IMR-90 (cell line): ENCODE data around the gene SHROOM3. TPM values are rescaled to one million over a fixed set of nuclear protein-coding genes. Genes with fewer than 3 reads are reported as not detected.

Source experiments
- ATAC-seq: fragments of 200-7000 bp; cut with Tn5 transposase; 2 replicates; pipeline ENCODE4 v1.9.1; 2020; ENCODE audit warnings: low read depth, mild to moderate bottlenecking, moderate library complexity
- BruUV-seq: library from RNA; stranded (reverse); fragments of 400-500 nt; replicated peaks from 2 replicates; lab custom pipeline; 2021; lab: Mats Ljungman, UMichigan
- CTCF ChIA-PET: fragments of 300-600 bp; formaldehyde crosslinking; extraction: SDS; loops from one replicate; lab custom pipeline; 2021; ENCODE audit warnings: antibody characterized with exemption; lab: Yijun Ruan, JAX
- POLR2A ChIA-PET: fragments of 300-600 bp; sonication (Branson Sonifier 250); formaldehyde crosslinking; loops from one replicate; lab custom pipeline; 2022; ENCODE audit warnings: antibody characterized with exemption; ENCODE audit not compliant: unreplicated experiment; lab: Charles Lee
- DNase-seq: peaks from one replicate; pipeline ENCODE4 v3.0.0; 2013
- H2AFZ ChIP-seq: replicated peaks from 2 replicates; pipeline ENCODE3; 2013; ENCODE audit warnings: low read length, mild to moderate bottlenecking; ENCODE audit not compliant: poor library complexity
- H2AK5ac ChIP-seq: 2 replicates; pipeline ENCODE4 v1.6.1; 2013; ENCODE audit warnings: low read depth, low read length, inconsistent platforms
- H2AK9ac ChIP-seq: replicated peaks from 2 replicates; pipeline ENCODE3; 2013; ENCODE audit warnings: mild to moderate bottlenecking, low read depth, low read length, moderate library complexity; ENCODE audit not compliant: poor library complexity
- H2BK120ac ChIP-seq: 2 replicates; pipeline ENCODE4 v1.6.1; 2013; ENCODE audit warnings: low read depth, low read length, inconsistent platforms
- H2BK15ac ChIP-seq: 3 replicates; pipeline ENCODE4 v1.6.1; 2013; ENCODE audit warnings: low read depth, low read length, inconsistent platforms
- H2BK20ac ChIP-seq: 2 replicates; pipeline ENCODE4 v1.6.1; 2013; ENCODE audit warnings: low read depth, mild to moderate bottlenecking, inconsistent platforms, low read length, moderate library complexity
- H2BK5ac ChIP-seq: 2 replicates; pipeline ENCODE4 v1.6.1; 2013; ENCODE audit warnings: mild to moderate bottlenecking, low read depth, low read length, inconsistent platforms; ENCODE audit not compliant: poor library complexity, severe bottlenecking
- H3K14ac ChIP-seq: replicated peaks from 2 replicates; pipeline ENCODE4 v1.6.1; 2013; ENCODE audit warnings: low read depth, low read length, inconsistent platforms
- H3K18ac ChIP-seq: 2 replicates; pipeline ENCODE4 v1.6.1; 2013; ENCODE audit warnings: low read depth, low read length, control low read depth
- H3K23ac ChIP-seq: 2 replicates; pipeline ENCODE4 v1.6.1; 2013; ENCODE audit warnings: low read depth, low read length, inconsistent platforms
- H3K27ac ChIP-seq: 2 replicates; pipeline ENCODE4 v1.5.1; 2013; ENCODE audit warnings: mild to moderate bottlenecking, control low read depth, low read length; ENCODE audit not compliant: insufficient read depth
- H3K27me3 ChIP-seq: 2 replicates; pipeline ENCODE4 v1.6.1; 2013; ENCODE audit warnings: low read length; ENCODE audit not compliant: control insufficient read depth, insufficient read depth
- H3K36me3 ChIP-seq: 2 replicates; pipeline ENCODE4 v1.6.1; 2013; ENCODE audit warnings: low read length, mixed read lengths; ENCODE audit not compliant: control insufficient read depth, insufficient read depth
- H3K4ac ChIP-seq: 2 replicates; pipeline ENCODE4 v1.6.1; 2013; ENCODE audit warnings: low read depth, low read length, inconsistent platforms
- H3K4me1 ChIP-seq: 2 replicates; pipeline ENCODE4 v1.6.1; 2013; ENCODE audit warnings: low read length, mixed read lengths; ENCODE audit not compliant: control insufficient read depth, insufficient read depth
- H3K4me2 ChIP-seq: 2 replicates; pipeline ENCODE4 v1.6.1; 2013; ENCODE audit warnings: low read depth, mild to moderate bottlenecking, control low read depth, low read length, moderate library complexity
- H3K4me3 ChIP-seq: 2 replicates; pipeline ENCODE4 v1.5.1; 2013; ENCODE audit warnings: low read depth, mild to moderate bottlenecking, control low read depth, low read length, moderate library complexity; ENCODE audit not compliant: insufficient read depth
- H3K56ac ChIP-seq: 2 replicates; pipeline ENCODE4 v1.6.1; 2013; ENCODE audit warnings: low read length, inconsistent platforms; ENCODE audit not compliant: insufficient read depth; ENCODE audit errors: extremely low read depth
- H3K79me1 ChIP-seq, 2 experiments: 2 replicates each; pipeline ENCODE4 v1.6.1; 2013; ENCODE audit warnings: low read length in 2 of 2, inconsistent platforms in 1 of 2, low read depth in 1 of 2
- H3K9ac ChIP-seq: 2 replicates; pipeline ENCODE4 v1.6.1; 2013; ENCODE audit warnings: low read depth, low read length, control low read depth
- H3K9me1 ChIP-seq: 2 replicates; pipeline ENCODE4 v1.6.1; 2013; ENCODE audit warnings: low read length, inconsistent platforms; ENCODE audit not compliant: insufficient read depth
- H3K9me3 ChIP-seq: 2 replicates; pipeline ENCODE4 v1.6.1; 2013; ENCODE audit warnings: low read length; ENCODE audit not compliant: control insufficient read depth, insufficient read depth
- H4K20me1 ChIP-seq: 2 replicates; pipeline ENCODE4 v1.6.1; 2013; ENCODE audit warnings: low read length, inconsistent platforms; ENCODE audit not compliant: insufficient read depth
- H4K5ac ChIP-seq: 2 replicates; pipeline ENCODE4 v1.6.1; 2013; ENCODE audit warnings: mild to moderate bottlenecking, low read depth, low read length, control low read depth
- H4K8ac ChIP-seq, 2 experiments: 2 replicates each; pipeline ENCODE4 v1.6.1; 2013; ENCODE audit warnings: low read depth in 2 of 2, low read length in 2 of 2, control low read depth in 1 of 2, inconsistent platforms in 1 of 2
- H4K91ac ChIP-seq: 2 replicates; pipeline ENCODE4 v1.6.1; 2013; ENCODE audit warnings: low read depth, low read length, inconsistent platforms; ENCODE audit not compliant: insufficient read depth
- BHLHE40 ChIP-seq: fragments of 150-350 bp; IDR thresholded peaks from 2 replicates; pipeline ENCODE4 v1.6.1; 2016; ENCODE audit warnings: mild to moderate bottlenecking, low read depth, low read length
- MAZ ChIP-seq: IDR thresholded peaks from 2 replicates; pipeline ENCODE4 v1.6.1; 2012; ENCODE audit warnings: low read depth, mild to moderate bottlenecking, low read length, improper control_type of control experiment, moderate library complexity, borderline replicate concordance
- MXI1 ChIP-seq: IDR thresholded peaks from 2 replicates; pipeline ENCODE4 v1.6.1; 2012; ENCODE audit warnings: low read depth, mild to moderate bottlenecking, low read length, moderate library complexity, borderline replicate concordance
- RAD21 ChIP-seq: IDR thresholded peaks from 2 replicates; pipeline ENCODE4 v1.6.1; 2012; ENCODE audit warnings: low read length, improper control_type of control experiment
- WGBS, 2 experiments: methylation state at CpG; one replicate each; pipeline versions ENCODE4 v1.1.5 to v1.1.7; 2013; ENCODE audit warnings: missing lambda C conversion rate in 2 of 2; ENCODE audit not compliant: insufficient read length in 1 of 2; ENCODE audit errors: extremely low coverage in 2 of 2; 5-methylcytosine and 5-hydroxymethylcytosine counted together
- dilution Hi-C: fragments of 300-500 bp; cut with HindIII; formaldehyde crosslinking; loops from one replicate; pipeline ENCODE4 v1.14.3; 2018; ENCODE audit warnings: low sequenced_read_pairs; ENCODE audit not compliant: unreplicated experiment
- in situ Hi-C: fragments of 300-500 bp; cut with MboI; formaldehyde crosslinking; loops from 3 replicates; pipeline ENCODE4 v1.14.3; 2019; ENCODE audit warnings: low sequenced_read_pairs, inconsistent platforms, mixed read lengths
- intact Hi-C: fragments of 100-400 bp; cut with micrococcal nuclease; formaldehyde crosslinking; loops from 2 replicates; pipeline ENCODE4 v1.10.0; 2022
- polyA plus RNA-seq, 3 experiments: library from polyadenylated mRNA; depleted of rRNA; stranded (reverse); fragments of >200 nt; gene quantifications; 2 replicates each; pipeline ENCODE4 v1.2.3, GENCODE V29; 2012; ENCODE audit warnings: low replicate concordance in 1 of 3
- total RNA-seq: library from RNA; depleted of rRNA; stranded (reverse); fragments of >200 nt; gene quantifications from 2 replicates; pipeline ENCODE4 v1.2.3, GENCODE V29; 2012
- TF ChIP-seq, protein P1 (sequence below): fragments of 150-350 bp; IDR thresholded peaks from 2 replicates; pipeline ENCODE4 v1.6.1; 2017; ENCODE audit warnings: mild to moderate bottlenecking, antibody characterized with exemption, low read length, low read depth
- TF ChIP-seq, protein P2 (sequence below): fragments of 150-350 bp; IDR thresholded peaks from 2 replicates; pipeline ENCODE4 v1.6.1; 2016; ENCODE audit warnings: low read depth, mild to moderate bottlenecking, low read length, moderate library complexity, borderline replicate concordance
- TF ChIP-seq, protein P3 (sequence below): conservative IDR thresholded peaks from 2 replicates; pipeline ENCODE4 v1.5.1; 2012; ENCODE audit warnings: mild to moderate bottlenecking, low read depth, low read length, improper control_type of control experiment

Gene SHROOM3
- total and polyA plus RNA-seq, 2 of the 4 experiments (the other 2 are of a cell fraction): 10.8 to 19.5 TPM

DNA sequence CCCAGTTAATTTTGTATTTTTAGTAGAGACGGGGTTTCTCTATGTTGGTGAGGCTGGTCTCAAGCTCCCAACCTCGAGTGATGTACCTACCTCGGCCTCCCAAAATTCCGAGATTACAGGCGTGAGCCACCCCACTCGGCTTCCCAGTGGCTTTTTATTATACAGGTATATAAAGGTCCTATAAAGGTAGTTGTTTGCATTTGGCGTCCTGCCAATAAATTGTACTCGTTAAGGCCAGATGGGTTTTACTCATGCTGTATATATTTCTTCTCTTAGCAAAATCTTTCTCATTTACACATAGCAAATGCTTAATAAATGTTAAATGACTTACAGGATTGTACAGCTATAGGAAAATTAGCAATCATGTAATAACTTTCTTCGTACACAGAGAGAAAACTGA, 6.9 kb downstream of the SHROOM3 start:
- Histone ChIP-seq H3K4me2 (no peak overlapping the region), H3K27me3 (peaks cover 27% of the 10 kb centered on the region), H3K14ac (no peak overlapping the region), H3K18ac (no peak overlapping the region), H3K27ac (no peak overlapping the region), H3K9me1 (no peaks in the 10 kb centered on the region), H2BK120ac (no peak overlapping the region), H4K91ac (no peak overlapping the region), H2BK15ac (no peak overlapping the region), H2BK5ac (no peak overlapping the region), H3K79me1 (no peaks in the 10 kb centered on the region), H2AK5ac (no peak overlapping the region), H3K4ac (no peak overlapping the region), H3K4me3 (no peak overlapping the region), H3K9ac (no peak overlapping the region), H3K36me3 (no peaks in the 10 kb centered on the region), H3K9me3 (peaks cover 4% of the 10 kb centered on the region), H3K56ac (no peak overlapping the region), H2BK20ac (no peak overlapping the region), H2AK9ac (no peak overlapping the region), H3K4me1 (no peaks in the 10 kb centered on the region), H4K20me1 (no peaks in the 10 kb centered on the region), H2AFZ (no peak overlapping the region), H4K5ac (no peak overlapping the region), H3K23ac (no peak overlapping the region), H4K8ac (no peak overlapping the region)
- no TSS peak for BruUV-seq
- ATAC-seq (no peak), DNase-seq (no peak)
- dilution Hi-C loops: no loop called here
- WGBS, 2 experiments: no CpG with 5 or more reads among the region's 9 CpGs
- intact Hi-C loops: no loop called here
- in situ Hi-C loops: loop anchor here (25.0 kb wide), 1 partner anchor 770 kb away; no protein-coding TSS in a partner anchor
- ChIA-PET POLR2A (no interaction called here), CTCF (no interaction called here)
- TF ChIP-seq, protein P1, sequence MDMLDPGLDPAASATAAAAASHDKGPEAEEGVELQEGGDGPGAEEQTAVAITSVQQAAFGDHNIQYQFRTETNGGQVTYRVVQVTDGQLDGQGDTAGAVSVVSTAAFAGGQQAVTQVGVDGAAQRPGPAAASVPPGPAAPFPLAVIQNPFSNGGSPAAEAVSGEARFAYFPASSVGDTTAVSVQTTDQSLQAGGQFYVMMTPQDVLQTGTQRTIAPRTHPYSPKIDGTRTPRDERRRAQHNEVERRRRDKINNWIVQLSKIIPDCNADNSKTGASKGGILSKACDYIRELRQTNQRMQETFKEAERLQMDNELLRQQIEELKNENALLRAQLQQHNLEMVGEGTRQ: no peak
- TF ChIP-seq, protein P2, sequence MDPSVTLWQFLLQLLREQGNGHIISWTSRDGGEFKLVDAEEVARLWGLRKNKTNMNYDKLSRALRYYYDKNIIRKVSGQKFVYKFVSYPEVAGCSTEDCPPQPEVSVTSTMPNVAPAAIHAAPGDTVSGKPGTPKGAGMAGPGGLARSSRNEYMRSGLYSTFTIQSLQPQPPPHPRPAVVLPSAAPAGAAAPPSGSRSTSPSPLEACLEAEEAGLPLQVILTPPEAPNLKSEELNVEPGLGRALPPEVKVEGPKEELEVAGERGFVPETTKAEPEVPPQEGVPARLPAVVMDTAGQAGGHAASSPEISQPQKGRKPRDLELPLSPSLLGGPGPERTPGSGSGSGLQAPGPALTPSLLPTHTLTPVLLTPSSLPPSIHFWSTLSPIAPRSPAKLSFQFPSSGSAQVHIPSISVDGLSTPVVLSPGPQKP: no peak
- TF ChIP-seq MAZ (no peak), BHLHE40 (no peak), MXI1 (no peak), RAD21 (no peak)
- TF ChIP-seq, protein P3, sequence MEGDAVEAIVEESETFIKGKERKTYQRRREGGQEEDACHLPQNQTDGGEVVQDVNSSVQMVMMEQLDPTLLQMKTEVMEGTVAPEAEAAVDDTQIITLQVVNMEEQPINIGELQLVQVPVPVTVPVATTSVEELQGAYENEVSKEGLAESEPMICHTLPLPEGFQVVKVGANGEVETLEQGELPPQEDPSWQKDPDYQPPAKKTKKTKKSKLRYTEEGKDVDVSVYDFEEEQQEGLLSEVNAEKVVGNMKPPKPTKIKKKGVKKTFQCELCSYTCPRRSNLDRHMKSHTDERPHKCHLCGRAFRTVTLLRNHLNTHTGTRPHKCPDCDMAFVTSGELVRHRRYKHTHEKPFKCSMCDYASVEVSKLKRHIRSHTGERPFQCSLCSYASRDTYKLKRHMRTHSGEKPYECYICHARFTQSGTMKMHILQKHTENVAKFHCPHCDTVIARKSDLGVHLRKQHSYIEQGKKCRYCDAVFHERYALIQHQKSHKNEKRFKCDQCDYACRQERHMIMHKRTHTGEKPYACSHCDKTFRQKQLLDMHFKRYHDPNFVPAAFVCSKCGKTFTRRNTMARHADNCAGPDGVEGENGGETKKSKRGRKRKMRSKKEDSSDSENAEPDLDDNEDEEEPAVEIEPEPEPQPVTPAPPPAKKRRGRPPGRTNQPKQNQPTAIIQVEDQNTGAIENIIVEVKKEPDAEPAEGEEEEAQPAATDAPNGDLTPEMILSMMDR: no peak
